K562 (cell line): ENCODE data around the gene LIN28B. TPM values are rescaled to one million over a fixed set of nuclear protein-coding genes. Genes with fewer than 3 reads are reported as not detected.

Source experiments
- BRD9 ChIP-seq: fragments of 450-650 bp; IDR thresholded peaks from 2 replicates; pipeline ENCODE4 v1.6.1; 2018; ENCODE audit warnings: low read depth; ENCODE audit not compliant: partially characterized antibody
- CAMTA2 ChIP-seq: fragments of 250-450 bp; sonication (Bioruptor Pico); conservative IDR thresholded peaks from 2 replicates; pipeline ENCODE4 v1.5.1; 2022
- CBX3 ChIP-seq, 2 experiments: IDR thresholded peaks; 1 replicate in 1 of 2; 2 replicates in 1 of 2; pipeline ENCODE4 v1.6.1; 2012; ENCODE audit warnings: inconsistent platforms in 2 of 2, low read length in 2 of 2, borderline replicate concordance in 1 of 2, control low read depth in 1 of 2
- HDAC3 ChIP-seq: fragments of 450-650 bp; IDR thresholded peaks from 2 replicates; pipeline ENCODE4 v1.6.1; 2018; ENCODE audit warnings: borderline replicate concordance, mild to moderate bottlenecking, moderate library complexity; ENCODE audit not compliant: partially characterized antibody
- HNRNPH1 ChIP-seq: fragments of 200-400 bp; formaldehyde crosslinking; optimal IDR thresholded peaks from 2 replicates; pipeline ENCODE3; 2017; ENCODE audit warnings: low read depth, mild to moderate bottlenecking, low read length, moderate library complexity
- NFRKB ChIP-seq: fragments of 450-650 bp; IDR thresholded peaks from 2 replicates; pipeline ENCODE4 v1.6.1; 2016; ENCODE audit warnings: low read depth
- NFXL1 ChIP-seq: fragments of 450-650 bp; formaldehyde crosslinking; IDR thresholded peaks from 2 replicates; pipeline ENCODE4 v1.4.0; 2021; ENCODE audit warnings: mild to moderate bottlenecking
- NUFIP1 ChIP-seq: fragments of 450-650 bp; IDR thresholded peaks from 2 replicates; pipeline ENCODE4 v1.6.1; 2018; ENCODE audit not compliant: partially characterized antibody
- RBM22 ChIP-seq: fragments of 200-400 bp; formaldehyde crosslinking; IDR thresholded peaks from 2 replicates; pipeline ENCODE4 v1.6.1; 2018; ENCODE audit warnings: low read length, low read depth; ENCODE audit not compliant: poor library complexity, severe bottlenecking
- RFX5 ChIP-seq: IDR thresholded peaks from 2 replicates; pipeline ENCODE4 v1.6.1; 2011; ENCODE audit warnings: low read depth, mild to moderate bottlenecking, improper control_type of control experiment, low read length
- SNIP1 ChIP-seq: fragments of 450-650 bp; IDR thresholded peaks from 2 replicates; pipeline ENCODE4 v1.7.1; 2017; ENCODE audit warnings: low read depth, mild to moderate bottlenecking
- SRSF7 ChIP-seq: fragments of 200-400 bp; formaldehyde crosslinking; optimal IDR thresholded peaks from 2 replicates; pipeline ENCODE3; 2017; ENCODE audit warnings: mild to moderate bottlenecking, low read depth, low read length
- TEAD4 ChIP-seq, 2 experiments: sonication (generic) in 1 of 2; formaldehyde crosslinking in 1 of 2; IDR thresholded peaks; 2 replicates each; pipeline versions ENCODE4 v1.6.1 to v1.8.0; 2012 to 2022; ENCODE audit warnings: borderline replicate concordance in 1 of 2, inconsistent platforms in 1 of 2, low read length in 1 of 2, mild to moderate bottlenecking in 1 of 2, missing genetic modification reagents in 1 of 2
- polyA plus RNA-seq, 8 experiments: library from polyadenylated mRNA; depleted of rRNA in 4 of 8; stranded (reverse) in 5 of 8; unstranded in 3 of 8; fragments of >200 nt; fragmentation: Nextera tagmentation in 2 of 8; fragmentation: Illumina TruSeq in 1 of 8; extraction: Ambion mirVana in 2 of 8; extraction: Trizol in 1 of 8; gene quantifications; 2 replicates each; pipeline versions ENCODE4 v1.2.1 to v1.2.3, GENCODE V29; 2011 to 2014; ENCODE audit warnings: inconsistent platforms in 1 of 8, missing spikeins in 1 of 8
- total RNA-seq, 7 experiments: library from RNA; depleted of rRNA in 6 of 7; stranded (reverse); fragments of >200 nt in 6 of 7; fragmentation: Illumina TruSeq in 2 of 7; extraction: Trizol in 2 of 7; gene quantifications; 2 replicates each; pipeline versions ENCODE4 v1.2.1 to v1.2.3, GENCODE V29; 2011 to 2021; ENCODE audit warnings: low replicate concordance in 1 of 7
- TF ChIP-seq, protein P1 (sequence below), 2 experiments: fragments of 450-650 bp; formaldehyde crosslinking in 1 of 2; IDR thresholded peaks; 2 replicates each; pipeline versions ENCODE4 v1.4.0 to v1.6.1; 2014 to 2020; ENCODE audit warnings: mild to moderate bottlenecking in 2 of 2, borderline replicate concordance in 1 of 2, low read depth in 1 of 2
- TF ChIP-seq, protein P2 (sequence below): fragments of 450-650 bp; IDR thresholded peaks from 2 replicates; pipeline ENCODE4 v1.7.0; 2016; ENCODE audit warnings: borderline replicate concordance

LIN28B gene
- total and polyA plus RNA-seq, 9 of the 15 experiments (the other 6 are each of a cell fraction or from before 2014, with no cell fraction given), result 20.9 to 77.3 (median 42.1) TPM

DNA sequence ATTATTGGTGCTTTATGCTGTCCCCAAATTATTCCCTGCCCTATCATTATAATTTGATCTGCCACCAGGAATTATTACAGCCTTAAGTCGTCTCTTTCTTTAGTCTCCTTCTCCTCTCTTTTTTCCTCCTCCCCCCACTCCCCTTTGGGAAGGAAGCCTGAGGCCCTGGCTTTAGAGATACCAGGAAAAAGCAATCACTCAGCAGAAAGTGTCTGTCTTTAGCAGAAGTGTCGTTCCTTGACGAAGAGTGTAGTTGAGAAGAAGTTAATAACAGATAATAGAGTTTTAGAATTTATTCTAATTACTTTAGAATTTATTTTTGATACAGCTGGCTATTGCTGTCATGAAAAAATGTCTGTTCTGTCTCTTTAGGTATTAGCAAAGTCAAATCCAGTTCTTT is 16.5 kb downstream of the LIN28B start (continued):
- TF ChIP-seq, protein P1, sequence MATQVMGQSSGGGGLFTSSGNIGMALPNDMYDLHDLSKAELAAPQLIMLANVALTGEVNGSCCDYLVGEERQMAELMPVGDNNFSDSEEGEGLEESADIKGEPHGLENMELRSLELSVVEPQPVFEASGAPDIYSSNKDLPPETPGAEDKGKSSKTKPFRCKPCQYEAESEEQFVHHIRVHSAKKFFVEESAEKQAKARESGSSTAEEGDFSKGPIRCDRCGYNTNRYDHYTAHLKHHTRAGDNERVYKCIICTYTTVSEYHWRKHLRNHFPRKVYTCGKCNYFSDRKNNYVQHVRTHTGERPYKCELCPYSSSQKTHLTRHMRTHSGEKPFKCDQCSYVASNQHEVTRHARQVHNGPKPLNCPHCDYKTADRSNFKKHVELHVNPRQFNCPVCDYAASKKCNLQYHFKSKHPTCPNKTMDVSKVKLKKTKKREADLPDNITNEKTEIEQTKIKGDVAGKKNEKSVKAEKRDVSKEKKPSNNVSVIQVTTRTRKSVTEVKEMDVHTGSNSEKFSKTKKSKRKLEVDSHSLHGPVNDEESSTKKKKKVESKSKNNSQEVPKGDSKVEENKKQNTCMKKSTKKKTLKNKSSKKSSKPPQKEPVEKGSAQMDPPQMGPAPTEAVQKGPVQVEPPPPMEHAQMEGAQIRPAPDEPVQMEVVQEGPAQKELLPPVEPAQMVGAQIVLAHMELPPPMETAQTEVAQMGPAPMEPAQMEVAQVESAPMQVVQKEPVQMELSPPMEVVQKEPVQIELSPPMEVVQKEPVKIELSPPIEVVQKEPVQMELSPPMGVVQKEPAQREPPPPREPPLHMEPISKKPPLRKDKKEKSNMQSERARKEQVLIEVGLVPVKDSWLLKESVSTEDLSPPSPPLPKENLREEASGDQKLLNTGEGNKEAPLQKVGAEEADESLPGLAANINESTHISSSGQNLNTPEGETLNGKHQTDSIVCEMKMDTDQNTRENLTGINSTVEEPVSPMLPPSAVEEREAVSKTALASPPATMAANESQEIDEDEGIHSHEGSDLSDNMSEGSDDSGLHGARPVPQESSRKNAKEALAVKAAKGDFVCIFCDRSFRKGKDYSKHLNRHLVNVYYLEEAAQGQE (IDR thresholded peaks at IDR 0.05; ENCODE audit: borderline replicate concordance), result 0 out of 2 replicates have a peak, but pooled peaks have one; percentile 6
- TF ChIP-seq, protein P1 (CRISPR knock-in tag; IDR thresholded peaks at IDR 0.05; ENCODE audit: low read depth), result no peak
- TF ChIP-seq, protein P2, sequence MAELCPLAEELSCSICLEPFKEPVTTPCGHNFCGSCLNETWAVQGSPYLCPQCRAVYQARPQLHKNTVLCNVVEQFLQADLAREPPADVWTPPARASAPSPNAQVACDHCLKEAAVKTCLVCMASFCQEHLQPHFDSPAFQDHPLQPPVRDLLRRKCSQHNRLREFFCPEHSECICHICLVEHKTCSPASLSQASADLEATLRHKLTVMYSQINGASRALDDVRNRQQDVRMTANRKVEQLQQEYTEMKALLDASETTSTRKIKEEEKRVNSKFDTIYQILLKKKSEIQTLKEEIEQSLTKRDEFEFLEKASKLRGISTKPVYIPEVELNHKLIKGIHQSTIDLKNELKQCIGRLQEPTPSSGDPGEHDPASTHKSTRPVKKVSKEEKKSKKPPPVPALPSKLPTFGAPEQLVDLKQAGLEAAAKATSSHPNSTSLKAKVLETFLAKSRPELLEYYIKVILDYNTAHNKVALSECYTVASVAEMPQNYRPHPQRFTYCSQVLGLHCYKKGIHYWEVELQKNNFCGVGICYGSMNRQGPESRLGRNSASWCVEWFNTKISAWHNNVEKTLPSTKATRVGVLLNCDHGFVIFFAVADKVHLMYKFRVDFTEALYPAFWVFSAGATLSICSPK, result no peak
- TF ChIP-seq HDAC3, result no peak
- peak; percentile 45; the same call in 1 of the 2 replicates for TF ChIP-seq TEAD4 (IDR thresholded peaks at IDR 0.05; ENCODE audit: low read length)
- TF ChIP-seq TEAD4 (CRISPR knock-in tag; IDR thresholded peaks at IDR 0.05; ENCODE audit: borderline replicate concordance), result no peak
- TF ChIP-seq NFXL1 (CRISPR knock-in tag), result no peak
- no peak for TF ChIP-seq SNIP1
- no peak for TF ChIP-seq CAMTA2 (CRISPR knock-in tag)
- TF ChIP-seq HNRNPH1, result no peak
- TF ChIP-seq RBM22, result no peak
- no peak for TF ChIP-seq RFX5
- no peak for TF ChIP-seq SRSF7
- no peak for TF ChIP-seq CBX3 (IDR thresholded peaks at IDR 0.05; ENCODE audit: borderline replicate concordance in 1 of 2, low read length in 2 of 2)
- no peak for TF ChIP-seq NUFIP1
- TF ChIP-seq BRD9, result peak; percentile 46
- no peak for TF ChIP-seq NFRKB
